Hepatocyte (in vitro differentiated cells): ENCODE results near the gene SLC25A25. TPM values are rescaled to one million over a fixed set of nuclear protein-coding genes. Genes with fewer than 3 reads are reported as not detected.

Source experiments
- DNase-seq: peaks from one replicate; pipeline ENCODE4 v3.0.0-alpha.2; 2016; ENCODE audit warnings: low spot score
- H2AFZ ChIP-seq: fragments of 200-600 bp; sonication (generic); 2 replicates; pipeline ENCODE4 v1.6.0; 2016; ENCODE audit warnings: antibody characterized with exemption, mild to moderate bottlenecking
- H3K27ac ChIP-seq: fragments of 200-600 bp; sonication (generic); 2 replicates; pipeline ENCODE4 v1.5.1; 2016; ENCODE audit warnings: mild to moderate bottlenecking
- H3K27me3 ChIP-seq: fragments of 200-600 bp; sonication (generic); 2 replicates; pipeline ENCODE4 v1.6.1; 2016
- H3K36me3 ChIP-seq: fragments of 200-600 bp; sonication (generic); replicated peaks from 2 replicates; pipeline ENCODE4 v1.5.1; 2016; ENCODE audit warnings: low read depth; ENCODE audit not compliant: insufficient read depth
- H3K4me1 ChIP-seq: fragments of 200-600 bp; sonication (generic); 2 replicates; pipeline ENCODE4 v1.5.1; 2016; ENCODE audit warnings: mild to moderate bottlenecking, moderate library complexity; ENCODE audit not compliant: insufficient read depth
- H3K4me2 ChIP-seq: fragments of 200-600 bp; sonication (generic); 2 replicates; pipeline ENCODE4 v1.6.0; 2016
- H3K4me3 ChIP-seq: fragments of 200-600 bp; sonication (generic); 2 replicates; pipeline ENCODE4 v1.5.1; 2016; ENCODE audit warnings: mild to moderate bottlenecking
- H3K79me2 ChIP-seq: fragments of 200-600 bp; sonication (generic); 2 replicates; pipeline ENCODE4 v1.6.0; 2017; ENCODE audit warnings: mild to moderate bottlenecking
- H3K9me2 ChIP-seq: fragments of 200-600 bp; sonication (generic); replicated peaks from 2 replicates; pipeline ENCODE4 v1.6.0; 2017; ENCODE audit warnings: mild to moderate bottlenecking; ENCODE audit not compliant: insufficient read depth
- H3K9me3 ChIP-seq: fragments of 200-600 bp; sonication (generic); 2 replicates; pipeline ENCODE4 v1.5.1; 2016; ENCODE audit warnings: low read depth, mild to moderate bottlenecking
- H4K20me1 ChIP-seq: fragments of 200-600 bp; sonication (generic); 2 replicates; pipeline ENCODE4 v1.6.0; 2016; ENCODE audit warnings: mild to moderate bottlenecking; ENCODE audit not compliant: insufficient read depth, poor library complexity, severe bottlenecking
- CTCF ChIP-seq: fragments of 200-600 bp; sonication (generic); IDR thresholded peaks from 2 replicates; pipeline ENCODE4 v1.5.1; 2016; ENCODE audit warnings: antibody characterized with exemption, mild to moderate bottlenecking; ENCODE audit not compliant: poor library complexity
- EZH2 ChIP-seq: fragments of 200-600 bp; sonication (generic); IDR thresholded peaks from 2 replicates; pipeline ENCODE4 v1.6.1; 2016; ENCODE audit warnings: antibody characterized with exemption, mild to moderate bottlenecking, borderline replicate concordance
- EZH2phosphoT487 ChIP-seq: fragments of 200-600 bp; sonication (generic); IDR thresholded peaks from one replicate; pipeline ENCODE4 v1.6.1; 2018; ENCODE audit warnings: antibody characterized with exemption, mild to moderate bottlenecking, low read depth, moderate library complexity; ENCODE audit not compliant: unreplicated experiment, severe bottlenecking
- WGBS: methylation state at CpG from one replicate; pipeline ENCODE4 v1.1.6; 2016; ENCODE audit warnings: low lambda C conversion rate; ENCODE audit errors: missing lambda C conversion rate; 5-methylcytosine and 5-hydroxymethylcytosine counted together
- polyA plus RNA-seq: library from polyadenylated mRNA; unstranded; fragments of >200 nt; fragmentation: Nextera tagmentation; extraction: Ambion mirVana; gene quantifications from 2 replicates; pipeline ENCODE4 v1.2.1, GENCODE V29; 2016
- total RNA-seq: library from RNA; depleted of rRNA; stranded (reverse); fragments of >200 nt; gene quantifications from 2 replicates; pipeline ENCODE4 v1.2.3, GENCODE V29; 2014

The SLC25A25 gene
- total and polyA plus RNA-seq, 2 experiments from 2014 or later, result 51.0 to 62.3 TPM

DNA sequence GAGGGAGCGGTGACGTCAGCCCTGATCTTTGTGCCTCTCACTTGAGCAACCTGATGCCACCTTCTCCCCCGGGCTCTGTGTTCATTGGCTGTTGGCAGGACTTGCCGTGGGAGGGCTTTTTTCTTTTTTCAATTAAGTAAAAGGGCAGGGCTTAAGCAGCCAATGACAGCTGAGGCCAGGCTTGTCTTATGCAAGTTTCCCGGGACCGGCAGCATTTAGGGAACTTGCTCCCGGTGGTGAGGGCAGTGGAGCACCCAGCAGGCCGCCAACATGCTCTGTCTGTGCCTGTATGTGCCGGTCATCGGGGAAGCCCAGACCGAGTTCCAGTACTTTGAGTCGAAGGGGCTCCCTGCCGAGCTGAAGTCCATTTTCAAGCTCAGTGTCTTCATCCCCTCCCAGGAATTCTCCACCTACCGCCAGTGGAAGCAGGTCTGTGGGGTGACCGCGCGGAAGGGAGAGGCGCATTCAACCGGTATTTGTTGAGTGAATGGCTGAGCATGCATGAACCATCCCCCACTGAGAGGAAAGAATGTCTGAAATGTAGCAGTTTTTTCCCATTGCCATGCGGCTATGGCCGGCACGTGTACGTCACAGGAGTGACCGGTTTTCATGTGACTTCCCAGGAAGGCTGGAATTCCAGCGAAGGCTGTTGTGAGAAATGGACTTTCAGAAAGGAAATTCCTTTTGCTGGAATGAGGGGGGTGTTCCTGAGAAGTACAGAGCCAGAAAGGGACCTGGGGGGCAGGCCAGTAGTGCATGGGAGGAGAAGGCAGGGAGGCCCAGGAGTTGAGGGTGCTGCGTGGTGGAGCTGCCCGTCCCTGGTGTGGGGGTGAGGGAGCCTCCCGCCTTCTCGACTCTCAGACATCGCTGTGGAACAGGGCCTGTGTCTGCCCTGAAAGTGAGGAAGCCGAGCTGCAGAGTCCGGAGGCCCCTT is 30.5 kb downstream of the SLC25A25 start:
- 3% methylated on average over 32 of the region's 32 CpGs for WGBS
- Histone ChIP-seq H3K27me3 (no peaks in the 10 kb centered on the region), H3K9me2 (no peaks in the 10 kb centered on the region), H3K79me2 (peaks cover 65% of the 10 kb centered on the region), H3K9me3 (no peaks in the 10 kb centered on the region), H3K27ac (peak overlapping the region; percentile 94), H2AFZ (no peak overlapping the region), H3K36me3 (no peaks in the 10 kb centered on the region), H3K4me3 (peak overlapping the region; percentile 4), H3K4me2 (peak overlapping the region; percentile 71), H4K20me1 (no peaks in the 10 kb centered on the region), H3K4me1 (peaks cover 47% of the 10 kb centered on the region)
- TF ChIP-seq EZH2, result no peak
- TF ChIP-seq EZH2phosphoT487, result no peak
- TF ChIP-seq CTCF, result no peak
- peak; percentile 97 for DNase-seq

DNA sequence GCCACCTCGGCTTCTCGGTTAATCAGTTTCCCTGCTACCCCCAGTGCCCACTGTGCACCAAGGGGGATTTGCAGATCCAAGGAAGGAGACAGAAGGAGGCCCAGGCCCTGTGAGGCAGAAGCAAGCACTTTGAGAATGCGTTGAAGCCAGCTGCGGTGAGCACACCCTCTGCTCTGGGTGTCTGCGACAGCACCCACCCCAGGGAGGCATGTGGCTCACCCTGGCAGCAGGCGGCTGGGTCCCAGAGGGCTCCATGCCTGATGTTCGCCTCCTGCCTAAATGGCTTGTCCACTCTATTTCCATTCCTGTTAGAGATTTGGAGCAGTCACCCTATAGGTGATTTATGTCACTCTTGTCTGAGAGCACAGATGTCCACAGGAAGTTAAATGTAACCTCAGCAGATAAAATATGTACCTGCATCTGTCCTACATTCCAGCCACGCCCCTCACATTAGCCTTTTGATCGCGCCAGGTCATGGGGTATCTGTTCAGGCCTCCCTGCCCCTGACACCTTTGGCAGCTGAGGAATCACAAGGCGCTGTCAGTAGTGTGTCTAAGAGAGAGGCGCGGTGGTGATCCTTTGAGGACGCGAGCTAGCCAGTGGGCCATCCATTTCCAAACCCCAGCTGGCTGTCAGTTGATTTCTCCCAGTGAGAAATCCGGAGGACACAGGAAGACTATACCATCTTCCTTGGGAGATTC is 31.3 kb downstream of the SLC25A25 start:
- 61% methylated on average over 16 of the region's 16 CpGs for WGBS
- Histone ChIP-seq H4K20me1 (no peaks in the 10 kb centered on the region), H3K4me3 (peak overlapping the region; percentile 4), H3K27ac (peak overlapping the region; percentile 94), H2AFZ (no peak overlapping the region), H3K79me2 (peaks cover 65% of the 10 kb centered on the region), H3K4me1 (peaks cover 51% of the 10 kb centered on the region), H3K36me3 (no peaks in the 10 kb centered on the region), H3K27me3 (no peaks in the 10 kb centered on the region), H3K9me3 (no peaks in the 10 kb centered on the region), H3K9me2 (no peaks in the 10 kb centered on the region), H3K4me2 (peak overlapping the region; percentile 71)
- peak; percentile 48 for DNase-seq
- TF ChIP-seq CTCF (no peak), EZH2phosphoT487 (no peak), EZH2 (no peak)

DNA sequence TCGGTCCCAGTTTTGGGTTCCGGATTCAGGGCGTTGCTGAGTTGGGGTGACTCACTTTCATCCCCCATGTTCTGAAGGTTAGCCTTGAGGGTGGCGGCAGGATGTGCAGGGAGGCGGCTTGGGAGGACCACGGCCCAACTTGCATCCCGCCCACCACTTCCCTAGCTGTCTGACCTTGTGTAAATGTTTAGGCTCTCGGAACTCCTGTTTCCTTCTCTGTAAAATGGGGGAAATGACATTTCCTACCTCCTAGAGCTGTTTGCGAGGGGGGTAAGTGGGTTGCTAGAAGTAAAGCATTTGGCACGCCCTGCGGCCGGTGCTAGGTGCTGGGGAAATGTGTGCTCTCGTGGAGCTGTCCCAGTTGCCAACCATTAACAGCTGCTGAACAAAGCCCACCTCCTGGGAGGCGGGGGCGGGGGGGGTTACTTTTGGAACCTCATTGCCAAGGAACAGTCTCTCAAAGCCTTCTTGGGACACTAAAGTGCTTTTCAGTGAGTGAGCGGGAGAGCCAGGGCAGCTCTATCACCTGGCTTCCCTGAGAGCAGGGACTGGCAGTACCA is 32.0 kb downstream of the SLC25A25 start:
- peaks cover 47% of the 10 kb centered on the region for H3K4me1 ChIP-seq
- no peaks in the 10 kb centered on the region for H3K9me2 ChIP-seq
- peaks cover 62% of the 10 kb centered on the region for H3K79me2 ChIP-seq
- H3K9me3 ChIP-seq, result no peaks in the 10 kb centered on the region
- DNase-seq, result peak; percentile 11
- WGBS, result 78% methylated on average over 16 of the region's 16 CpGs
- H3K4me2 ChIP-seq, result peak overlapping the region; percentile 71
- no peaks in the 10 kb centered on the region for H3K27me3 ChIP-seq
- no peak overlapping the region for H2AFZ ChIP-seq
- H3K36me3 ChIP-seq, result no peaks in the 10 kb centered on the region
- H3K4me3 ChIP-seq, result peak overlapping the region; percentile 13
- no peak for TF ChIP-seq EZH2
- TF ChIP-seq EZH2phosphoT487, result no peak
- no peak for TF ChIP-seq CTCF
- no peaks in the 10 kb centered on the region for H4K20me1 ChIP-seq
- peak overlapping the region; percentile 94 for H3K27ac ChIP-seq
